Osteoblast (primary cell): ENCODE results near the gene INAFM2. TPM values are rescaled to one million over a fixed set of nuclear protein-coding genes. Genes with fewer than 3 reads are reported as not detected.

Experiments
- DNase-seq: peaks from one replicate; pipeline ENCODE4 v3.0.0; 2011; ENCODE audit warnings: low spot score, mixed read lengths; ENCODE audit not compliant: insufficient read length; ENCODE audit errors: missing footprints
- H2AFZ ChIP-seq: 2 replicates; pipeline ENCODE4 v1.6.0; 2011; ENCODE audit warnings: mild to moderate bottlenecking, low read length
- H3K27ac ChIP-seq: 2 replicates; pipeline ENCODE4 v1.5.1; 2011; ENCODE audit warnings: mild to moderate bottlenecking, low read depth, low read length, moderate library complexity
- H3K27me3 ChIP-seq: 2 replicates; pipeline ENCODE4 v1.6.0; 2012; ENCODE audit warnings: mild to moderate bottlenecking, control low read depth, inconsistent platforms, low read length, moderate library complexity; ENCODE audit not compliant: insufficient read depth
- H3K36me3 ChIP-seq: 2 replicates; pipeline ENCODE4 v1.5.1; 2011; ENCODE audit warnings: mild to moderate bottlenecking, low read length, control low read depth, moderate library complexity; ENCODE audit not compliant: insufficient read depth
- H3K4me1 ChIP-seq: 2 replicates; pipeline ENCODE4 v1.5.1; 2011; ENCODE audit warnings: mild to moderate bottlenecking, low read length, control low read depth, moderate library complexity; ENCODE audit not compliant: insufficient read depth
- H3K4me2 ChIP-seq: 2 replicates; pipeline ENCODE4 v1.6.0; 2011; ENCODE audit warnings: mild to moderate bottlenecking, low read length; ENCODE audit not compliant: insufficient read depth
- H3K4me3 ChIP-seq: fragments of 200-600 bp; sonication (generic); 3 replicates; pipeline ENCODE4 v1.5.1; 2012; ENCODE audit warnings: mild to moderate bottlenecking, low read length, inconsistent platforms; ENCODE audit not compliant: insufficient read depth
- H3K79me2 ChIP-seq: 2 replicates; pipeline ENCODE4 v1.6.0; 2012; ENCODE audit warnings: mild to moderate bottlenecking, low read length, control low read depth, inconsistent platforms; ENCODE audit not compliant: insufficient read depth
- H3K9me3 ChIP-seq: 2 replicates; pipeline ENCODE4 v1.5.1; 2011; ENCODE audit warnings: low read depth, low read length, control low read depth
- H4K20me1 ChIP-seq: 2 replicates; pipeline ENCODE4 v1.6.0; 2012; ENCODE audit warnings: mild to moderate bottlenecking, low read length, control low read depth; ENCODE audit not compliant: insufficient read depth
- total RNA-seq: library from RNA; depleted of rRNA; stranded (reverse); fragments of >200 nt; gene quantifications from 2 replicates; pipeline ENCODE4 v1.2.3, GENCODE V29; 2012
- TF ChIP-seq, protein P1 (sequence below): IDR thresholded peaks from 2 replicates; pipeline ENCODE4 v1.5.1; 2011; ENCODE audit warnings: mild to moderate bottlenecking, low read depth, low read length, moderate library complexity; ENCODE audit errors: extremely low read depth

INAFM2 gene
- total RNA-seq, 1 donor = 17.7 TPM

DNA sequence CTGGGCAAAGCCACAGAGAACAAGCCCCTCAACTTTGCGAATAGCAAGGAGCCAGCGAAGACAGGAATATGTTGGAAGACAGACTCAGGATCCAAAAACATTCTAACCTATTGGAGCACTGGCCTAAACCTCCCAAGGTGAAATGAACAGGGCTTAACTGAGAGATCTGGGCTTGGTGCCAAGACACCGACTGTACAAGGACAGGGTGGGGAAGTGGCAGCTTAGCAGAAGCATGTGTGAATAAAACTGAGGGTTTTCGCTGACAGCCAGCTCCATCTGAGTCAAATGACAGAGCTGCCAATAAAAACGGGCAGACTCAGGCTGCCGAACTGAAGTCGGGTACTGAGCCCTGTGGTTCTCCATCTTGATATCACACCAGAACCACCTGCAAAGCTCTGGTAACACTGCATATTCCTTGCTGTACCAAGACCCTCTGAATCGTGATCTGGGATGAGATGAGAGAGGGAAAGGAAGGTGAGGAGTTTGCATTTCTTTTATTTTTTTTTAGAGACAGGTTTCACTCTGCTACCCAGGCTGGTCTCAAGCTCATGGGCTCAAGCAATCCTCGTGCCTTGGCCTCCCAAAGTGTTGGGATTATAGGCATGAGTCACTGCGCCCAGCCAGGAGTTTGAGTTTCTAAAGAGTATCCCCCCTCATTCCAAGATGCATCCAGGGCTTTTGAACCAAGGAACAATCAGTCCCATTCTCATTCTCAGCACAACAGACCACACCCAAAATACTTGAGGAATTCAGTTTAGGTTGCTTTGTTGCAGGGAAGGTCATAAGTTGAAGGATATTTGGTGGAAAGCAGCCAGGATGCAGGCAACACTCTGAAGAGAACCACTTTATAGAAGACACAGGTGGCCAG lies 9.7 kb upstream of the INAFM2 start:
- Histone ChIP-seq H3K4me3 (no peak overlapping the region), H3K4me1 (peaks cover 17% of the 10 kb centered on the region), H3K27me3 (peaks cover 18% of the 10 kb centered on the region), H3K79me2 (no peaks in the 10 kb centered on the region), H2AFZ (no peak overlapping the region), H3K36me3 (no peaks in the 10 kb centered on the region), H3K27ac (no peak overlapping the region), H3K4me2 (peak overlapping the region; percentile 11), H4K20me1 (no peaks in the 10 kb centered on the region), H3K9me3 (no peaks in the 10 kb centered on the region)
- peak; percentile 93 for DNase-seq
- TF ChIP-seq, protein P1, sequence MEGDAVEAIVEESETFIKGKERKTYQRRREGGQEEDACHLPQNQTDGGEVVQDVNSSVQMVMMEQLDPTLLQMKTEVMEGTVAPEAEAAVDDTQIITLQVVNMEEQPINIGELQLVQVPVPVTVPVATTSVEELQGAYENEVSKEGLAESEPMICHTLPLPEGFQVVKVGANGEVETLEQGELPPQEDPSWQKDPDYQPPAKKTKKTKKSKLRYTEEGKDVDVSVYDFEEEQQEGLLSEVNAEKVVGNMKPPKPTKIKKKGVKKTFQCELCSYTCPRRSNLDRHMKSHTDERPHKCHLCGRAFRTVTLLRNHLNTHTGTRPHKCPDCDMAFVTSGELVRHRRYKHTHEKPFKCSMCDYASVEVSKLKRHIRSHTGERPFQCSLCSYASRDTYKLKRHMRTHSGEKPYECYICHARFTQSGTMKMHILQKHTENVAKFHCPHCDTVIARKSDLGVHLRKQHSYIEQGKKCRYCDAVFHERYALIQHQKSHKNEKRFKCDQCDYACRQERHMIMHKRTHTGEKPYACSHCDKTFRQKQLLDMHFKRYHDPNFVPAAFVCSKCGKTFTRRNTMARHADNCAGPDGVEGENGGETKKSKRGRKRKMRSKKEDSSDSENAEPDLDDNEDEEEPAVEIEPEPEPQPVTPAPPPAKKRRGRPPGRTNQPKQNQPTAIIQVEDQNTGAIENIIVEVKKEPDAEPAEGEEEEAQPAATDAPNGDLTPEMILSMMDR = no peak

DNA sequence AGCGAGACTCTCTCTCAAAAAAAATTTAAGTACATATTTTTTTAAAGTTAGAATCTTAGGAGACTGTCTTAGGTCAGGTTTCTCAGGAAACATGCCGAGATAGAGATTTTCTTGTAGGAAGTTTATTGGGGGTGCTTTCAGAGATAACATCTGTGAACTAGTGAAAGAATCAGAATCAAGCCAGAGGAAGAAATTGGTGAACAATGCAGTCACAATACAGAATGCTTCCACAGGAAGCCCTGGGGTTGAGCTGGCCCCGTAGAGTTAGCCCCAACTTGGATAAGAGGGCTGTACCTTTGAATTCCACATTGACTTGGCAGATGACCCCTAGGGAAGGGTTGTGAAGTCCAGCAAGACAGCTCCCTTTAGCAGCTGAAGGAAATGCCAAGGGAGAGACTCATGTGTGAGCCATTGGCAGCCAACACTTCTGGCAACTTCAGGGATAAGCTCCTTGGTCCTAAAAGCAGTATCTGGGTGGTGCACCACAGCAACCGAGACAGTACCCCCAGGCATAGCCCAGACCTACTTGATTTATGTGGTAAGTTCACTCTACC lies 8.7 kb upstream of the INAFM2 start:
- TF ChIP-seq, protein P1 = no peak
- peak; percentile 93 for DNase-seq
- Histone ChIP-seq H3K79me2 (no peaks in the 10 kb centered on the region), H3K36me3 (no peaks in the 10 kb centered on the region), H3K4me3 (no peak overlapping the region), H2AFZ (no peak overlapping the region), H3K27me3 (peaks cover 18% of the 10 kb centered on the region), H3K27ac (no peak overlapping the region), H3K4me2 (peak overlapping the region; percentile 37), H4K20me1 (no peaks in the 10 kb centered on the region), H3K9me3 (no peaks in the 10 kb centered on the region), H3K4me1 (peaks cover 17% of the 10 kb centered on the region)

- H3K9me3 ChIP-seq = no peaks in the 10 kb centered on the region
- TF ChIP-seq, protein P1 = no peak
- H4K20me1 ChIP-seq = no peaks in the 10 kb centered on the region
- H3K4me1 ChIP-seq = peaks cover 17% of the 10 kb centered on the region
- no peak for DNase-seq
- H2AFZ ChIP-seq = no peak overlapping the region
- H3K4me3 ChIP-seq = no peak overlapping the region
- H3K4me2 ChIP-seq = no peak overlapping the region
- no peaks in the 10 kb centered on the region for H3K79me2 ChIP-seq
- H3K27me3 ChIP-seq = peaks cover 1% of the 10 kb centered on the region
- H3K36me3 ChIP-seq = no peaks in the 10 kb centered on the region
- H3K27ac ChIP-seq = no peak overlapping the region
Observed at GRCh38 chr15:40316931-40317330, 6.6 kb upstream of the INAFM2 start.

DNA sequence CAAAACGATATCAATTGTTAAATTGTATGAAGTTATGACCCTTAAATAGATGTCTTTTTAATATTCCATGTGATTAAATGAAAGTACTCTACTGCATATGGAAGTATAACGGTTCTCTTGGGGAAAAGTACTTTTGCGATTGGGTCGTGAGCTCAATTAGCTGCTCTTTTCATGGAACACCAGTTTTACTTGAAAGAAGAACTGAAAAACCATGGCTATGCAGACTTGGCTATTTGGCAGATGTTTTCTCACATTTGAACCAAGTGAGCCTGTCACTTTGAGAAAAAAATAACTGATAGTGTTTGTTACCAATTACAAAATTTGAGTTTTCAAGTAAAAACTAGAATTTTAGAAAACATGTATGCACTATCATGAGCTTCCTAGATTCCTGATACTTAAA lies 5.9 kb upstream of the INAFM2 start:
- no peaks in the 10 kb centered on the region for H3K36me3 ChIP-seq
- H3K4me3 ChIP-seq = no peak overlapping the region
- no peaks in the 10 kb centered on the region for H3K27me3 ChIP-seq
- no peaks in the 10 kb centered on the region for H3K9me3 ChIP-seq
- no peak overlapping the region for H3K27ac ChIP-seq
- TF ChIP-seq, protein P1 = no peak
- H2AFZ ChIP-seq = no peak overlapping the region
- H3K79me2 ChIP-seq = no peaks in the 10 kb centered on the region
- H3K4me2 ChIP-seq = no peak overlapping the region
- no peak for DNase-seq
- no peaks in the 10 kb centered on the region for H4K20me1 ChIP-seq
- H3K4me1 ChIP-seq = peaks cover 19% of the 10 kb centered on the region
